ENCODE data around the gene TTLL6. TPM values are rescaled to one million over a fixed set of nuclear protein-coding genes. Genes with fewer than 3 reads are reported as not detected.

TTLL6 gene
- total RNA-seq, 4 donors from 2014 or later = not detected

DNA sequence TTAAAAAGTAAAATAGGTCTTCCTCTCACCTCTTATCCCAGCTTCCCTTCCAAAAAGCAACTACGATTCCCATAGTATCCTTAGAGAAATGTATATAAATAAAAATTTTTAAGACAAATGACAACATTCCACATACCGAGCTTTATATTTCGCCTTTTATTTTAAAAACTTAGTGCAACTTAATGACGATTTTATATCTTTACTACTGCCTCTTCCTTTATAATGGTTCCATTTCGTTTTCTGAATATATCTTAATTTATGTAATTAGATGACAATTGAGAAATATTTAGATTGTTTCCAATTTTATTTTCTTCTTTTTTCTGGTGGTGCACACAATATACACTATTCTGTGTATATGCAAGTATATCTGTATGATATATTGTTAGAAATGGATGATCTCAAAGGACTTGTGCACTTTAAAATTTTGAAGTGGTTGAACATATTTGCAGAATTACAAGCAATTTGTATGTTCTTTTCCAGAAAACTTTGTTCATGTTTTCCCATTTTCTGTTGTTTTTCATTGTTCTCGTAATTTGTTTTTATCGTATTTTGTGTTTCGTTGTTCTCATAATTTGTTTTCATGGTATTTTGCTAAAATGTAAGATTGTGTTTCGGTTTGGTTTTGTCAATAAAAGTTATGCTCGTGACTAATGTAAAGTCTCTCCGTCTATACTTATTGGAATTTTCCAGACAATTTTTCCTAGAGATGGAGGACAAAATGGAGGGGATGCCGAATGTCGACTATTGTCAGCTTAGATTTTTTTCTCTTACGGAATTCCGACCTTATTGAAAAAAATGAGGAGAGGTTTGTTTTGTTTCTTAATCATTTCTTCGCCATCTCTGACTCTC, 68.1 kb downstream of the TTLL6 start:
- H3K4me3 ChIP-seq (ENCODE audit: low read depth, poor library complexity, severe bottlenecking) = no peak overlapping the region
- no peak for TF ChIP-seq POLR2A (IDR thresholded peaks at IDR 0.05)
- no peak for DNase-seq (ENCODE audit: low spot score in 2 of 2)
- WGBS, 2 donors = 31% methylated on average over 16 of the region's 16 CpGs
- intact Hi-C loops (cut with DNase I; ENCODE audit: low total_unique reads) = no loop called here

DNA sequence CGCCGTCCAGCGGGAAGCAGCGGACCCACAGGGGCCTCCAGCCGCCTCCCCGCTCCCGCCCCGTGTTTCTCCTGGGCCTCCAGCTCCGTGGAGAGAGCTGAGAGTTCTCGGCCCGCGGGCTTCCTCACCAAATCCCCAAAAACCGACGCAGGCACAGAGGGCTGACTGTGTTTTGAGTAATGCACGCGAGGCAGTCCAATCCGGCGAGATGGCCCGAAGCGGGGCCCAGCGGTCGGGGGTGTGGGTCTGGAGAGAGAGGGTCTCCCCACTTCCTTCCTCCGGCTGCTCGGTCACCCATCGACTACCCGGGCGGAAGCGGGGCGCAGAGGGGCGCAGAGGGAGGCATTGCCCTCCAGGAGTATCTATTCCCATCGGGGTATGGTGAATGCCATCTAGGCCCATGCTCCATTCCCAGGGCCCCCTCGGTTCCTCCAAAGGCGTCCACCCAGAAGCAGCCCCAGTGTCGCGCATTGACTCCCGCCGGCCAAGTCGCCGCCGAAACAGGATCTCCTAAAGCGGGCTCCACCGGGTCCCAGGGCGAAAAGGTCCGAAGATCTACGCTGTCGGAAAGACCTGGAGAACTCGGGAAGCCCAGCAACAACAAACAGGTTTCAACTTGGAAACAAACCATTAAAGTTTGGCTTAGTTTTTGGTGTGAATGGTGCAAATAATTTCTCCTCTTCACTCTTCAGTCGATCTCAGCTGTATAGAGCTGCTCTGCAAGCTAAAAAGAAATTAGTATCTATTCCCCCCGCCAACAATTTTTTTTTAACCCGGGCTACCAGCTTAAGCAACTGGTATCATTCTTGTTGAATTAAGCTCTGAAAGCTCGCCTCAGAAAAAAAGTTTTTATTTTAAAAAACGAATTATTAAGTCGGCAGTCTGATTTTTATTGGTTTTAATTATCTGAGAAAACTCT, 69.3 kb downstream of the TTLL6 start:
- H3K4me3 ChIP-seq (ENCODE audit: low read depth, poor library complexity, severe bottlenecking) = no peak overlapping the region
- intact Hi-C loops (cut with DNase I; ENCODE audit: low total_unique reads) = no loop called here
- DNase-seq (ENCODE audit: low spot score in 2 of 2) = no peak
- no peak for TF ChIP-seq CTCF (IDR thresholded peaks at IDR 0.05)
- TF ChIP-seq POLR2A (IDR thresholded peaks at IDR 0.05) = no peak
- WGBS, 2 donors = 11 to 12% methylated on average over 44 to 47 of the region's 53 CpGs

DNA sequence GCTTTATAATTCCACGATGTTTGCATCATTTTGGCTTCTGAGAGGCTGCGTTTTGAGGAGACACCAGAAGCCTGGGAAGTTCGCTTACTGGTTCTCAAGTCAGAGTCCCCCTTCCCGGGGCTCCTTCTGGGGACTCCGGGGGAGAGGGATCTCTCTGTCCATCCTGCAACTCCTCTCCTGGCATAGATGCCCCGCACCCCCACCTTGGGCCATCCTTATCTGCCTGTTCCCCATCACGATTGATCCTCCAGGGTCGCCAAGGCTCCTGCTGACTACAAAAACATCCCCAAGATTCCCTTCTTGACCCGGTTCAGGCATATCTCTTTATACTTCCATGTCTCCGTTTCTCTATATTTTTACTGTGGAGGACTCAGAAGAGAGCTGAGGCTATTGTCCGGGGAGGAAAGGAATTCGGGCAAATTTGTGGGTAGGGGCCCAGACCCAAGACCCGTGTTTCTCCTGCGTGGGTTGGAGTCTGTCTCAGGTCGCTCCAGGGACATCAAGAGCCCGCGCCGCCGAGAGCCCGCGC, 70.0 kb downstream of the TTLL6 start:
- intact Hi-C loops (cut with DNase I; ENCODE audit: low total_unique reads) = no loop called here

DNA sequence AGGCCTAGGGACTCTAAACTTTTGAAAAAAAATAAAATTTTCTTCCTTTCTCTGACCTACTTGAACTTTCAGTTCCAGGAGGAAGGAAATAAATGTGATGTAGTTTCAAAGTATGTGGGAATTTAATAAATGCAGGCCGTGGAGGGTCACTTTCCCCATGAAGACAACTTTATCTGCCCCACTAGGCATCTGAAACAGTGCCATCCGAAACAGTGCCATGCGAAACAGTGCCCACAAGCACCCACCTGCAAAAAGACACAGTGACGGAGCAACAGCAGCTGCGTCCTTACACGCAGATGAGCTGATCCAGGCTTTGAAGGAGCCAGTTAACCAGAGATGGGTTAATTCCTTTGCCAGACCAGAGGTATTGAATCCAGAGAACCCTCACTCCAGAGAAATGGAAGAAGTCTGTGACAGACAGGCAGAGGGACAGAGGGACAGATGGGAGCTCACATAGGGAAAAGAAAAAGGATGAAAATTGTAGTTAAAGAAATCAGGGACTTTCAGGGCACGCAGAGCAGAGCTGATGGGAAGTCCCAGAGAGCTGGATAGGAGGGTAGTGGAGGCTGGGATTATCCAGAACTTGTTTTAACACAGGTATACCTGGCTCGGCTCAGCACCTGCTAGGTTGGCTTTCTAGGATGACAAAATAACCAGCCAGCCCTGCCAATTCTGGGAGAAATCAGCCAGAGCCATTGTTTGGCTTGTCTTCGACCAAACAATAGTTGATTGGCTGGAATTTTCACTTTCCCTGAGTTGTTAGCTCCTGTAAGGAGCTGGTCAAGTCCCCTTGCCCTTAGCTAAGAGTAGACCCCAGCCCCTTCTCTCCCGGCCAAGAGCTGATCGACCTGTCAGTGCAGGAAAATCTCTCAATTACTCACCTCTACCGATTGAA, 71.4 kb downstream of the TTLL6 start:
- DNase-seq (ENCODE audit: low spot score in 2 of 2) = no peak
- intact Hi-C loops (cut with DNase I; ENCODE audit: low total_unique reads) = no loop called here
- WGBS, 2 donors = 25 to 34% methylated on average over 12 of the region's 12 CpGs
- TF ChIP-seq CTCF (IDR thresholded peaks at IDR 0.05) (no peak), POLR2A (IDR thresholded peaks at IDR 0.05) (no peak)
- no peak overlapping the region for H3K4me3 ChIP-seq (ENCODE audit: low read depth, poor library complexity, severe bottlenecking)

More for the DNA sequence above, 70.0 kb downstream of the TTLL6 start:
- no peak for DNase-seq (ENCODE audit: low spot score in 2 of 2)
- no peak for TF ChIP-seq CTCF (IDR thresholded peaks at IDR 0.05)
- no peak overlapping the region for H3K4me3 ChIP-seq (ENCODE audit: low read depth, poor library complexity, severe bottlenecking)
- 18 to 20% methylated on average over 12 to 21 of the region's 21 CpGs for WGBS, 2 donors

- TF ChIP-seq CTCF (IDR thresholded peaks at IDR 0.05) (no peak), POLR2A (IDR thresholded peaks at IDR 0.05) (no peak)
- no peak overlapping the region for H3K4me3 ChIP-seq (ENCODE audit: low read depth, poor library complexity, severe bottlenecking)
- intact Hi-C loops (cut with DNase I; ENCODE audit: low total_unique reads) = no loop called here
- no peak for DNase-seq (ENCODE audit: low spot score in 2 of 2)
Observed at GRCh38 chr17:48740537-48740936, 76.5 kb downstream of the TTLL6 start.
